Naive thymus-derived CD4-positive, alpha-beta T cell (primary cell): ENCODE results near the gene KLHL6. TPM values are rescaled to one million over a fixed set of nuclear protein-coding genes. Genes with fewer than 3 reads are reported as not detected.

Source experiments
- ATAC-seq: fragments of 150-1000 bp; cut with Tn5 transposase; 2 replicates; pipeline ENCODE4 v1.10.0; 2021; ENCODE audit warnings: mild to moderate bottlenecking, moderate library complexity
- CTCF ChIA-PET: fragments of 350-600 bp; sonication (Branson Sonifier 250); formaldehyde crosslinking; loops from one replicate; lab custom pipeline; 2021; ENCODE audit warnings: antibody characterized with exemption; lab: Charles Lee
- POLR2A ChIA-PET: fragments of 350-600 bp; sonication (Branson Sonifier 250); formaldehyde crosslinking; loops from one replicate; lab custom pipeline; 2021; ENCODE audit warnings: antibody characterized with exemption, inconsistent platforms; lab: Charles Lee
- DNase-seq, 9 donors: peaks; one replicate each; pipeline versions ENCODE4 v3.0.0 to v3.0.0-alpha.2; 2020 to 2022; ENCODE audit warnings: mixed read lengths in 1 of 9
- H3K27ac ChIP-seq: one replicate; pipeline ENCODE4 v1.7.0; 2013; ENCODE audit warnings: mild to moderate bottlenecking, low read depth, low read length, moderate library complexity
- H3K27me3 ChIP-seq, 2 donors: one replicate each; pipeline ENCODE4 v1.7.0; 2013; ENCODE audit warnings: low read length in 2 of 2, mild to moderate bottlenecking in 2 of 2, moderate library complexity in 2 of 2; ENCODE audit not compliant: control insufficient read depth in 2 of 2, insufficient read depth in 2 of 2
- H3K36me3 ChIP-seq, 3 experiments: 1 replicate in 2 of 3; 2 replicates in 1 of 3; pipeline ENCODE4 v1.7.0; 2013; ENCODE audit warnings: low read length in 3 of 3, mild to moderate bottlenecking in 3 of 3, moderate library complexity in 1 of 3; ENCODE audit not compliant: insufficient read depth in 3 of 3, control insufficient read depth in 2 of 3
- H3K4me1 ChIP-seq, 2 donors: one replicate each; pipeline ENCODE4 v1.7.0; 2013; ENCODE audit warnings: low read length in 2 of 2, mild to moderate bottlenecking in 2 of 2, moderate library complexity in 1 of 2; ENCODE audit not compliant: control insufficient read depth in 2 of 2, insufficient read depth in 2 of 2
- H3K4me3 ChIP-seq: 2 replicates; pipeline ENCODE4 v1.7.0; 2013; ENCODE audit warnings: mild to moderate bottlenecking, low read length
- H3K9me3 ChIP-seq, 3 experiments: 1 replicate in 2 of 3; 2 replicates in 1 of 3; pipeline ENCODE4 v1.7.0; 2013; ENCODE audit warnings: low read length in 3 of 3; ENCODE audit not compliant: control insufficient read depth in 2 of 3
- H3K27ac Mint-ChIP-seq, 9 donors: one replicate each; pipeline ENCODE4 v1.8.0; 2020 to 2022; ENCODE audit warnings: mixed read lengths in 9 of 9, mild to moderate bottlenecking in 8 of 9, moderate library complexity in 5 of 9, inconsistent platforms in 2 of 9
- H3K27me3 Mint-ChIP-seq, 5 donors: one replicate each; pipeline ENCODE4 v1.8.0; 2021 to 2022; ENCODE audit warnings: mixed read lengths in 5 of 5, mild to moderate bottlenecking in 1 of 5
- H3K36me3 Mint-ChIP-seq, 5 donors: one replicate each; pipeline ENCODE4 v1.8.0; 2020 to 2022; ENCODE audit warnings: mixed read lengths in 5 of 5, mild to moderate bottlenecking in 3 of 5, inconsistent platforms in 1 of 5
- H3K4me1 Mint-ChIP-seq, 7 donors: one replicate each; pipeline ENCODE4 v1.8.0; 2020 to 2022; ENCODE audit warnings: mixed read lengths in 7 of 7, mild to moderate bottlenecking in 3 of 7, inconsistent platforms in 1 of 7
- H3K4me3 Mint-ChIP-seq, 10 donors: one replicate each; pipeline ENCODE4 v1.8.0; 2020 to 2022; ENCODE audit warnings: mild to moderate bottlenecking in 10 of 10, mixed read lengths in 10 of 10, moderate library complexity in 6 of 10, inconsistent platforms in 2 of 10
- H3K9me3 Mint-ChIP-seq, 11 donors: one replicate each; pipeline ENCODE4 v1.8.0; 2020 to 2022; ENCODE audit warnings: mixed read lengths in 11 of 11, mild to moderate bottlenecking in 4 of 11, inconsistent platforms in 1 of 11, moderate library complexity in 1 of 11
- intact Hi-C, 2 donors: fragments of 100-400 bp; cut with micrococcal nuclease; formaldehyde crosslinking; loops; one replicate each; pipeline ENCODE4 v1.15.1; 2023
- polyA plus RNA-seq, 2 donors: library from polyadenylated mRNA; unstranded; fragments of 300-500 nt; fragmentation: Illumina TruSeq; gene quantifications; one replicate each; pipeline ENCODE4 v1.2.3, GENCODE V29; 2021
- total RNA-seq, 6 experiments: library from RNA in 5 of 6; stranded (reverse) in 5 of 6; gene quantifications; 1 replicate in 5 of 6; 2 replicates in 1 of 6; pipeline ENCODE4 v1.2.3 and lab custom pipeline; 2021 to 2026

The KLHL6 gene
- total and polyA plus RNA-seq, 7 experiments from 2014 or later, result 25.8 to 72.9 (median 38.7) TPM

- intact Hi-C loops, result loop anchor here in 1 of 2 donors (1.0 kb wide), 2 partner anchors 13 to 14 kb away; no protein-coding TSS in a partner anchor
- Mint-ChIP-seq H3K27me3 (no peaks in the 10 kb centered on the region), H3K27ac (peak overlapping the region; percentile 68 to 93 (median 80)), H3K4me3 (peak overlapping the region; percentile 39 to 80 (median 58)), H3K4me1 (peaks cover 69 to 99% (median 97%) of the 10 kb centered on the region in 7 donors), H3K9me3 (no peaks in the 10 kb centered on the region), H3K36me3 (peaks cover 0 to 33% (median 23%) of the 10 kb centered on the region in 5 donors)
- ATAC-seq (peak; percentile 23), DNase-seq (no peak)
- CTCF ChIA-PET, result no interaction called here
- Histone ChIP-seq H3K27me3 (no peaks in the 10 kb centered on the region), H3K4me1 (peaks cover 11 to 57% of the 10 kb centered on the region in 2 donors), H3K9me3 (no peaks in the 10 kb centered on the region), H3K4me3 (no peak overlapping the region), H3K27ac (no peak overlapping the region), H3K36me3 (peaks cover 0 to 3% (median 0%) of the 10 kb centered on the region in 3 experiments)
- POLR2A ChIA-PET, result interaction anchor here (0.6 to 1.4 kb wide), 3 partner anchors 8 to 159 kb away, joined by 3 to 6 read pairs (median 4); partner anchors contain the start of gene KLHL6
Measured at GRCh38 chr3:183540501-183541234, 14.8 kb downstream of the KLHL6 start.

DNA sequence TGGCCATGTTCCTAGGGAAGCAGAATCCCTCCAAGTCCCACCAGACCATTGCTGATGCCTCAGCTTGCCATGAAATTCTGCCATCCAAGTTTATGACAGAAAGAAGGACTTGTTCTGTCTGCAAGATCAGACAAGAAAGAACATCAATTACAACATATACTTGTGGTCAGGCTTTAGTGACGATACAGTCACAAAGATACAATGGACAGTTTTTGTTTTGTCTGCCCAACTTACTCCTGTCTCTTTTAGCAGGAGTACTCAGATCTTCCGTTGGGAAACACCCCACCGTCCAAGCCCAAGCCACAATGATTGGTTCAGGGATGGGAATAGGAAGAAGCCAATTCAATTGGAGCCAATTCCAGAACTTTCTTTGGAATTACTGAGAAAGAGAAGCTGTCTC is 15.7 kb downstream of the KLHL6 start:
- Mint-ChIP-seq H3K9me3 (no peaks in the 10 kb centered on the region), H3K36me3 (peaks cover 0 to 28% (median 17%) of the 10 kb centered on the region in 5 donors), H3K27ac (peak overlapping the region in 4 of 9 donors; percentile 56 to 93 (median 82)), H3K4me3 (peak overlapping the region in 3 of 10 donors; percentile 38 to 80 (median 64)), H3K4me1 (peaks cover 70 to 96% (median 94%) of the 10 kb centered on the region in 7 donors), H3K27me3 (no peaks in the 10 kb centered on the region)
- DNase-seq, result no peak
- Histone ChIP-seq H3K27me3 (no peaks in the 10 kb centered on the region), H3K36me3 (peaks cover 0 to 3% (median 0%) of the 10 kb centered on the region in 3 experiments), H3K4me3 (no peak overlapping the region), H3K4me1 (peaks cover 11 to 52% of the 10 kb centered on the region in 2 donors), H3K9me3 (no peaks in the 10 kb centered on the region), H3K27ac (no peak overlapping the region)
- intact Hi-C loops, result no loop called here
- no peak for ATAC-seq
- ChIA-PET POLR2A (interaction anchor here (0.6 kb wide), 1 partner anchor 98 kb away, joined by 3 read pairs; no protein-coding TSS in a partner anchor), CTCF (no interaction called here)

DNA sequence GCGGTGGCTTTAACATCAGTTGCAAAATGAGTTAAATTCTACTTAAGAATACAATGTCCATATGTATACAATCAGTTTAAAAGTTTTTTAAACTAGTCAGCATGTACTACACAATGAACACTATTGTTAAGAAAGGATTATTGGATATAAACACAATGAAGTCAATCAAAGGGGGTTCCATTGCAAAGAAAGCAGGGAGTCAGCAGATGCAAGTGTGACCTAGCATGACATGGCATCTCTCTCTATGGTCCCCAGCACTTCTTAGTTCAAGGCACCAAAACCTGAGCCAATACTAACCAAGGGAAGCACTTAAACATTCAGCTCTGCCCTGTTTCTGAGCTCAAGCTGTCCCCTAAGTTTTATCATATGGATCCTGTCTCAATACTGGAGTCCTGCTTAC is 17.0 kb downstream of the KLHL6 start:
- intact Hi-C loops, result no loop called here
- DNase-seq (no peak), ATAC-seq (no peak)
- ChIA-PET POLR2A (interaction anchor here (0.8 to 1.0 kb wide), 2 partner anchors 9 to 96 kb away, joined by 3 read pairs; no protein-coding TSS in a partner anchor), CTCF (interaction anchor here (0.5 to 0.8 kb wide), 2 partner anchors 23 to 54 kb away, joined by 3 to 5 read pairs; no protein-coding TSS in a partner anchor)
- H3K27me3 ChIP-seq, result no peaks in the 10 kb centered on the region
- Mint-ChIP-seq H3K27me3 (no peaks in the 10 kb centered on the region), H3K9me3 (no peaks in the 10 kb centered on the region), H3K4me3 (peak overlapping the region in 3 of 10 donors; percentile 6 to 52 (median 25)), H3K4me1 (peaks cover 67 to 93% (median 88%) of the 10 kb centered on the region in 7 donors), H3K27ac (peak overlapping the region in 8 of 9 donors; percentile 26 to 79 (median 40)), H3K36me3 (peaks cover 0 to 25% (median 15%) of the 10 kb centered on the region in 5 donors)
- peaks cover 11 to 45% of the 10 kb centered on the region in 2 donors for H3K4me1 ChIP-seq
- H3K36me3 ChIP-seq, result peaks cover 0 to 3% (median 0%) of the 10 kb centered on the region in 3 experiments
- no peak overlapping the region for H3K4me3 ChIP-seq
- no peak overlapping the region for H3K27ac ChIP-seq
- no peaks in the 10 kb centered on the region for H3K9me3 ChIP-seq

DNA sequence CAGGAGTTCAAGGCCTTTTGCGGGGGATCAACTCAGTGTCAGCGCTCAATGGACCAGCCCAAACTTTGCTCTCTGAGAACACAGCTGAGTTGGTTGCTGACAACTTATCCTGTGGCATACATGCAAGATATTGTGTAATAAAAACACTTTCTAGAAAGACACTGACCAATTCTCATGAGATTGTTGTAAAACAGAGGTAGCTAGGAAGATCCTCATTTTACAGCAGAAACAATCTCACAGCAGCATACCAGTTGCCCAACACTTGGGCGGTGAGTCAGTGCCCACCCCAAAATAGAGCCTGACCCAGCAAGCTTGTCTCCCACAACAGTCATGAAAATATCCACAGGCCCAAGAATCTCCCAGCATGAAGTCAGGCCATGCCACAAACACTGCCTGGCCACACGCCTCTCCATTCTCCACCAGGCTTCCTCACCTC is 18.2 kb downstream of the KLHL6 start:
- Histone ChIP-seq H3K36me3 (peaks cover 0 to 9% (median 0%) of the 10 kb centered on the region in 3 experiments), H3K4me1 (peaks cover 11 to 33% of the 10 kb centered on the region in 2 donors), H3K9me3 (no peaks in the 10 kb centered on the region), H3K27ac (no peak overlapping the region), H3K27me3 (no peaks in the 10 kb centered on the region), H3K4me3 (no peak overlapping the region)
- peak overlapping the region in 4 of 10 donors; percentile 2 to 52 (median 28) for H3K4me3 Mint-ChIP-seq
- DNase-seq, result no peak
- CTCF ChIA-PET, result no interaction called here
- POLR2A ChIA-PET, result interaction anchor here (0.6 kb wide), 1 partner anchor 92 kb away, joined by 3 read pairs; no protein-coding TSS in a partner anchor
- H3K4me1 Mint-ChIP-seq, result peaks cover 65 to 92% (median 86%) of the 10 kb centered on the region in 7 donors
- intact Hi-C loops, result no loop called here
- no peaks in the 10 kb centered on the region for H3K27me3 Mint-ChIP-seq
- H3K27ac Mint-ChIP-seq, result peak overlapping the region in 7 of 9 donors; percentile 26 to 91 (median 58)
- H3K36me3 Mint-ChIP-seq, result peaks cover 0 to 30% (median 15%) of the 10 kb centered on the region in 5 donors
- peak; percentile 78 for ATAC-seq
- no peaks in the 10 kb centered on the region for H3K9me3 Mint-ChIP-seq

DNA sequence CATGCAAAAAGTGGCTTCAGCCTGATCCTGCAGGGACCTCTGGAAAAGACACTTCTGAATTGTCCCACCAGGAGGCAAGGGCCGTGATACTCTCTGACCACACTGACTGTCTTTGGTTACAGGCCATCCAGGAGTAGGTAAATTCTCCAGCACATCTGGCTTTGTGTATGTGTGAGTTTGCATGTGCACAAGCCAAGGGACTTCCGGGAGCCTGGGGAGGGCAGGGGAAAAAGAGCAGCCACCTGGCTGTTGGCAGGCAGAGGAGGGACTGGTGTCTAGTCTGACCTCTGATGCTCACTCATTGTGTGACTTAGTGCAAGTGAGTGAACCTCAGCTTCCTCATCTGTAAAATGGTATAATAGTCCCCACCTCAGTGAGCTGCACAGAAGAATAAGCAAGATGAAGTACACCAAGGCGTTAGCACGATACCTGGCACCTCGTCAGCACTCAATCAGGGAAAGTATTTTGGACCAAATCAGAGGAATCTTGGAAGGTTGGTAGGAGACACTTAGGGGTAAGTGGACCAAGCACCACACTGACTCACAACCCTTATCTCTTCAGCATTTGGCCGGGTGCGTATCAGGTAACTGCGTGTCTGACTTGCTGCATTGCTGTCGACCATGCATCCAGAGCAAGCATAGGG is 19.1 kb downstream of the KLHL6 start:
- peaks cover 55 to 89% (median 85%) of the 10 kb centered on the region in 7 donors for H3K4me1 Mint-ChIP-seq
- H3K4me3 ChIP-seq, result no peak overlapping the region
- H3K36me3 Mint-ChIP-seq, result peaks cover 5 to 39% (median 13%) of the 10 kb centered on the region in 5 donors
- peaks cover 0 to 17% (median 0%) of the 10 kb centered on the region in 3 experiments for H3K36me3 ChIP-seq
- no peak for DNase-seq
- no peaks in the 10 kb centered on the region for H3K27me3 ChIP-seq
- POLR2A ChIA-PET, result no interaction called here
- H3K9me3 ChIP-seq, result no peaks in the 10 kb centered on the region
- CTCF ChIA-PET, result no interaction called here
- no peaks in the 10 kb centered on the region for H3K27me3 Mint-ChIP-seq
- ATAC-seq, result no peak
- peaks cover 8 to 26% of the 10 kb centered on the region in 2 donors for H3K4me1 ChIP-seq
- H3K27ac ChIP-seq, result no peak overlapping the region
- peak overlapping the region in 3 of 9 donors; percentile 46 to 67 (median 50) for H3K27ac Mint-ChIP-seq
- H3K9me3 Mint-ChIP-seq, result no peaks in the 10 kb centered on the region
- peak overlapping the region in 1 of 10 donors; percentile 23 for H3K4me3 Mint-ChIP-seq
- intact Hi-C loops, result no loop called here

DNA sequence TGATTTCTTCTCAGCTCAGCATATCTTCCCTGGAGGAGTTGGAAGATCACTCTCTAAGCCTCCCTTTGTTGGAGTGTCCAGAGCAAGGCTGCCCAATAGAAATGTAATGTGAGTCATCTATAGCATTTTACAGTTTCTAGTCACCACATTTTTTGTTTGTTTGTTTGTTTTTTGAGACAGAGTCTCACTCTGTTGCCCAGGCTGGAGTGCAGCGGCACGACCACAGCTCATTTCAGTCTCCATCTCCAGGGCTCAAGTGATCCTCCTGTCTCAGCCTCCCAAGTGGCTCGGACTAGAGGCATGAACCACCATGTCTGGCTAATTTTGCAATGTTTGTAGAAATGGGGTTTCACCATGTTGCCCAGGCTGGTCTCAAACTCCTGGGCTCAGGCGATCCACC is 21.3 kb downstream of the KLHL6 start:
- Histone ChIP-seq H3K9me3 (no peaks in the 10 kb centered on the region), H3K4me3 (no peak overlapping the region), H3K27ac (no peak overlapping the region), H3K27me3 (no peaks in the 10 kb centered on the region), H3K36me3 (peaks cover 0 to 24% (median 0%) of the 10 kb centered on the region in 3 experiments), H3K4me1 (peaks cover 0 to 13% of the 10 kb centered on the region in 2 donors)
- ATAC-seq (no peak), DNase-seq (no peak)
- H3K27me3 Mint-ChIP-seq, result no peaks in the 10 kb centered on the region
- ChIA-PET CTCF (no interaction called here), POLR2A (no interaction called here)
- intact Hi-C loops, result no loop called here
- H3K4me1 Mint-ChIP-seq, result peaks cover 48 to 80% (median 76%) of the 10 kb centered on the region in 7 donors
- peaks cover 0 to 2% (median 0%) of the 10 kb centered on the region in 11 donors for H3K9me3 Mint-ChIP-seq
- H3K4me3 Mint-ChIP-seq, result no peak overlapping the region
- H3K27ac Mint-ChIP-seq, result peak overlapping the region in 2 of 9 donors; percentile 39 to 67
- peaks cover 5 to 44% (median 22%) of the 10 kb centered on the region in 5 donors for H3K36me3 Mint-ChIP-seq
